ENCODE data around the gene MRPS11. TPM values are rescaled to one million over a fixed set of nuclear protein-coding genes. Genes with fewer than 3 reads are reported as not detected.

MRPS11 gene
- total RNA-seq, 1 experiment from 2014 or later: 47.4 TPM

GRCh38 chr15:88482263-88482662, 14.8 kb downstream of the MRPS11 start:
- TF ChIP-seq EZH2 (IDR thresholded peaks at IDR 0.05) (no peak), ZFX (IDR thresholded peaks at IDR 0.05) (no peak), POLR2AphosphoS5 (IDR thresholded peaks at IDR 0.05; ENCODE audit: low read depth, low read length) (no peak), CEBPB (IDR thresholded peaks at IDR 0.05; ENCODE audit: low read depth) (no peak), EZH2phosphoT487 (IDR thresholded peaks at IDR 0.05; ENCODE audit: borderline replicate concordance) (no peak), YY1 (IDR thresholded peaks at IDR 0.05; ENCODE audit: extremely low read depth, insufficient replicate concordance, low read depth, low read length) (no peak), ZBTB33 (IDR thresholded peaks at IDR 0.05; ENCODE audit: extremely low read depth, insufficient replicate concordance, low read length) (no peak), JUND (IDR thresholded peaks at IDR 0.05) (no peak), ATF3 (IDR thresholded peaks at IDR 0.05) (no peak), POLR2A (IDR thresholded peaks at IDR 0.05; ENCODE audit: borderline replicate concordance, extremely low read depth, insufficient read depth, insufficient read length) (no peak), SP1 (IDR thresholded peaks at IDR 0.05; ENCODE audit: low read depth) (no peak), FOSL1 (IDR thresholded peaks at IDR 0.05; ENCODE audit: low read depth) (no peak), EGR1 (IDR thresholded peaks at IDR 0.05; ENCODE audit: low read depth) (no peak), ELF1 (IDR thresholded peaks at IDR 0.05; ENCODE audit: borderline replicate concordance, low read depth) (no peak), RAD21 (IDR thresholded peaks at IDR 0.05; ENCODE audit: low read depth) (no peak), TCF7L2 (IDR thresholded peaks at IDR 0.05; ENCODE audit: borderline replicate concordance, extremely low read depth, insufficient read depth, insufficient read length) (no peak), MAX (IDR thresholded peaks at IDR 0.05) (no peak), ZNF274 (IDR thresholded peaks at IDR 0.05; ENCODE audit: low read depth, low read length) (no peak), CBX3 (IDR thresholded peaks at IDR 0.05; ENCODE audit: low read depth) (no peak)
- peaks cover 0 to 3% of the 10 kb centered on the region in 2 experiments; a peak in 2 of 4 replicates for H3K4me1 ChIP-seq (ENCODE audit: control insufficient read depth in 1 of 2, insufficient read depth in 2 of 2, low read length in 2 of 2)
- ATAC-seq: no peak
- H3K27me3 ChIP-seq (ENCODE audit: insufficient read depth, low read length): no peaks in the 10 kb centered on the region
- BruUV-seq (replicated peaks): no TSS peak
- peaks cover 6 to 9% of the 10 kb centered on the region in 2 experiments; a peak in 2 of 4 replicates for H3K36me3 ChIP-seq (ENCODE audit: control insufficient read depth in 1 of 2, insufficient read depth in 2 of 2, low read length in 2 of 2)
- no peaks in the 10 kb centered on the region for H4K20me1 ChIP-seq (ENCODE audit: insufficient read depth)
- no peak overlapping the region for H2AFZ ChIP-seq (ENCODE audit: low read depth, low read length, poor library complexity, severe bottlenecking)
- no peak overlapping the region for H3K4me3 ChIP-seq (replicated peaks in 1 of 2; ENCODE audit: low read depth in 1 of 2, low read length in 2 of 2)
- H3K9me2 ChIP-seq (ENCODE audit: insufficient read depth): no peaks in the 10 kb centered on the region
- no peak overlapping the region for H3K27ac ChIP-seq (ENCODE audit: low read depth, low read length)
- ChIA-PET RAD21 (ENCODE audit: low non-redundant PET in 1 of 2, low total read pairs in 2 of 2, uncharacterized antibody in 2 of 2, unreplicated experiment in 2 of 2) (no interaction called here), CTCF (no interaction called here), POLR2A (no interaction called here)
- no peaks in the 10 kb centered on the region for H3K79me2 ChIP-seq (ENCODE audit: insufficient read depth, low read length)
- H3K9ac ChIP-seq (ENCODE audit: low read length): no peak overlapping the region
- intact Hi-C loops (cut with micrococcal nuclease): no loop called here
- no peak for DNase-seq (ENCODE audit: low read depth, low spot score)
- no peak overlapping the region for H3K4me2 ChIP-seq (ENCODE audit: low read length)
- no peaks in the 10 kb centered on the region for H3K9me3 ChIP-seq (ENCODE audit: control insufficient read depth in 1 of 2, insufficient read depth in 1 of 2, low read depth in 1 of 2, low read length in 2 of 2)

Data from HCT116 (cell line).